Esophagus (tissue), 2 donors: ENCODE data around the gene ISM2. TPM values are rescaled to one million over a fixed set of nuclear protein-coding genes. Genes with fewer than 3 reads are reported as not detected.
A peak's percentile ranks its signal among the peaks of the same experiment; 100 is the strongest.

Experiments used
- H3K27ac ChIP-seq, 2 donors: one replicate each; pipeline ENCODE4 v1.5.1; 2013; ENCODE audit warnings: low read depth in 2 of 2, mild to moderate bottlenecking in 2 of 2, inconsistent platforms in 1 of 2, low read length in 1 of 2, moderate library complexity in 1 of 2
- H3K27me3 ChIP-seq, 2 donors: one replicate each; pipeline ENCODE4 v1.6.1; 2013; ENCODE audit warnings: low read length in 2 of 2, control low read depth in 1 of 2, mild to moderate bottlenecking in 1 of 2; ENCODE audit not compliant: insufficient read depth in 2 of 2, control insufficient read depth in 1 of 2
- H3K36me3 ChIP-seq, 2 donors: one replicate each; pipeline ENCODE4 v1.6.1; 2013; ENCODE audit warnings: low read length in 1 of 2; ENCODE audit not compliant: control insufficient read depth in 2 of 2, insufficient read depth in 2 of 2
- H3K4me1 ChIP-seq, 2 donors: one replicate each; pipeline ENCODE4 v1.6.1; 2013; ENCODE audit warnings: low read length in 1 of 2; ENCODE audit not compliant: control insufficient read depth in 2 of 2, insufficient read depth in 2 of 2
- H3K4me3 ChIP-seq, 2 donors: one replicate each; pipeline ENCODE4 v1.5.1; 2013; ENCODE audit warnings: low read length in 2 of 2, mild to moderate bottlenecking in 2 of 2, low read depth in 1 of 2, moderate library complexity in 1 of 2
- H3K9me3 ChIP-seq, 2 donors: one replicate each; pipeline ENCODE4 v1.6.1; 2013; ENCODE audit warnings: mild to moderate bottlenecking in 2 of 2, low read depth in 1 of 2, low read length in 1 of 2, moderate library complexity in 1 of 2; ENCODE audit not compliant: control insufficient read depth in 2 of 2, insufficient read depth in 1 of 2
- WGBS, 2 donors: extraction: QIAGEN DNeasy Blood & Tissue Kit; methylation state at CpG; one replicate each; pipeline ENCODE4 v1.1.7; 2013; 5-methylcytosine and 5-hydroxymethylcytosine counted together
- polyA plus RNA-seq, 2 donors: library from polyadenylated mRNA; stranded (reverse); fragments of 200-250 nt; gene quantifications; one replicate each; pipeline ENCODE4 v1.2.3, GENCODE V29; 2013
- donor health status: healthy with polysubstance abuse.
- donor health status: Bipolar disorder and iron deficiency.

The ISM2 gene
- polyA plus RNA-seq, 2 donors: 0.12 to 0.16 TPM

- H3K9me3 ChIP-seq: no peaks in the 10 kb centered on the region
- WGBS, 2 donors: 74 to 76% methylated on average over 9 of the region's 9 CpGs
- H3K4me3 ChIP-seq: no peak overlapping the region
- H3K27ac ChIP-seq: no peak overlapping the region
- H3K36me3 ChIP-seq: no peaks in the 10 kb centered on the region
- no peaks in the 10 kb centered on the region for H3K4me1 ChIP-seq
- no peaks in the 10 kb centered on the region for H3K27me3 ChIP-seq
Measured at GRCh38 chr14:77474479-77475177, 24.0 kb downstream of the ISM2 start.

- Histone ChIP-seq H3K4me3 (no peak overlapping the region), H3K36me3 (peaks cover 0 to 7% of the 10 kb centered on the region in 2 donors), H3K27ac (no peak overlapping the region), H3K4me1 (no peaks in the 10 kb centered on the region), H3K9me3 (no peaks in the 10 kb centered on the region), H3K27me3 (no peaks in the 10 kb centered on the region)
- 67 to 81% methylated on average over 5 of the region's 5 CpGs for whole genome bisulfite sequencing, 2 donors
Measured at GRCh38 chr14:77473921-77474320, 24.7 kb downstream of the ISM2 start.

- WGBS, 2 donors: 57 to 58% methylated on average over 5 of the region's 5 CpGs
- H3K4me1 ChIP-seq: no peaks in the 10 kb centered on the region
- H3K27me3 ChIP-seq: no peaks in the 10 kb centered on the region
- H3K9me3 ChIP-seq: no peaks in the 10 kb centered on the region
- peaks cover 2 to 21% of the 10 kb centered on the region in 2 donors for H3K36me3 ChIP-seq
- H3K4me3 ChIP-seq: no peak overlapping the region
- no peak overlapping the region for H3K27ac ChIP-seq
Measured at GRCh38 chr14:77470224-77470870, 28.3 kb downstream of the ISM2 start.

GRCh38 chr14:77469539-77469938 is 29.1 kb downstream of the ISM2 start:
- Histone ChIP-seq H3K27ac (no peak overlapping the region), H3K27me3 (no peaks in the 10 kb centered on the region), H3K36me3 (peaks cover 3 to 23% of the 10 kb centered on the region in 2 donors)

GRCh38 chr14:77469067-77469505 is 29.5 kb downstream of the ISM2 start:
- Histone ChIP-seq H3K36me3 (peaks cover 6 to 25% of the 10 kb centered on the region in 2 donors), H3K27me3 (no peaks in the 10 kb centered on the region), H3K27ac (no peak overlapping the region), H3K4me3 (no peak overlapping the region), H3K4me1 (no peaks in the 10 kb centered on the region), H3K9me3 (no peaks in the 10 kb centered on the region)
- 86 to 90% methylated on average over 14 of the region's 14 CpGs for WGBS, 2 donors

More at GRCh38 chr14:77469539-77469938, 29.1 kb downstream of the ISM2 start:
- H3K9me3 ChIP-seq: no peaks in the 10 kb centered on the region
- 90 to 92% methylated on average over 1 of the region's 1 CpG for whole genome bisulfite sequencing, 2 donors
- no peak overlapping the region for H3K4me3 ChIP-seq
- no peaks in the 10 kb centered on the region for H3K4me1 ChIP-seq

GRCh38 chr14:77467801-77468200 is 30.8 kb downstream of the ISM2 start:
- H3K36me3 ChIP-seq: peaks cover 9 to 36% of the 10 kb centered on the region in 2 donors
- no peaks in the 10 kb centered on the region for H3K27me3 ChIP-seq
- WGBS, 2 donors: 64 to 73% methylated on average over 5 of the region's 5 CpGs
- no peaks in the 10 kb centered on the region for H3K9me3 ChIP-seq
- H3K27ac ChIP-seq: no peak overlapping the region
- no peak overlapping the region for H3K4me3 ChIP-seq
- no peaks in the 10 kb centered on the region for H3K4me1 ChIP-seq

GRCh38 chr14:77459072-77459723 is 39.4 kb downstream of the ISM2 start:
- peaks cover 0 to 2% of the 10 kb centered on the region in 2 donors for H3K4me1 ChIP-seq
- 29 to 32% methylated on average over 13 of the region's 13 CpGs for WGBS, 2 donors
- no peak overlapping the region for H3K27ac ChIP-seq
- peak overlapping the region; percentile 1 to 98 for H3K4me3 ChIP-seq
- H3K36me3 ChIP-seq: peaks cover 11 to 25% of the 10 kb centered on the region in 2 donors
- H3K9me3 ChIP-seq: no peaks in the 10 kb centered on the region
- H3K27me3 ChIP-seq: no peaks in the 10 kb centered on the region

GRCh38 chr14:77458249-77458950 is 40.2 kb downstream of the ISM2 start:
- Histone ChIP-seq H3K4me1 (peaks cover 0 to 2% of the 10 kb centered on the region in 2 donors), H3K27ac (peak overlapping the region; percentile 87 to 96), H3K9me3 (no peaks in the 10 kb centered on the region), H3K36me3 (peaks cover 11 to 19% of the 10 kb centered on the region in 2 donors), H3K4me3 (peak overlapping the region; percentile 84 to 98), H3K27me3 (no peaks in the 10 kb centered on the region)
- 0 to 1% methylated on average over 29 of the region's 29 CpGs for WGBS, 2 donors

- no peaks in the 10 kb centered on the region for H3K9me3 ChIP-seq
- H3K4me3 ChIP-seq: peak within 1 kb of the TSS; percentile 84 to 98
- no peaks in the 10 kb centered on the region for H3K27me3 ChIP-seq
- peaks cover 0 to 2% of the 10 kb centered on the region in 2 donors for H3K4me1 ChIP-seq
- H3K27ac ChIP-seq: peak within 1 kb of the TSS; percentile 87 to 96
- peaks cover 7 to 16% of the 10 kb centered on the region in 2 donors for H3K36me3 ChIP-seq
- WGBS, 2 donors: 0% methylated on average over 50 of the region's 50 CpGs
Measured at GRCh38 chr14:77457522-77458248, 40.9 kb downstream of the ISM2 start, which contains the start of the genes AHSA1 and VIPAS39. TSS of gene AHSA1 (plus strand) at chr14:77458093. CDS start at chr14:77458190, 97 bp downstream. TSS of gene VIPAS39 (minus strand) at chr14:77457601. CDS start at chr14:77454102, 3,499 bp downstream.
